Ishikawa (cell line): ENCODE results near the gene PPP1CC.

Source experiments
- FOXM1 ChIP-seq: IDR thresholded peaks from 2 replicates; pipeline ENCODE4 v1.6.1; 2012; ENCODE audit warnings: low read depth, borderline replicate concordance
- MAX ChIP-seq: IDR thresholded peaks from 2 replicates; pipeline ENCODE4 v1.6.1; 2012
- NFIC ChIP-seq: IDR thresholded peaks from 2 replicates; pipeline ENCODE4 v1.6.1; 2012
- RAD21 ChIP-seq: IDR thresholded peaks from 2 replicates; pipeline ENCODE4 v1.6.1; 2012; ENCODE audit warnings: low read depth
- REST ChIP-seq: IDR thresholded peaks from 2 replicates; pipeline ENCODE4 v1.6.1; 2012; ENCODE audit warnings: low read depth, mild to moderate bottlenecking
- TAF1 ChIP-seq: IDR thresholded peaks from 2 replicates; pipeline ENCODE4 v1.6.1; 2012; ENCODE audit warnings: low read depth, mild to moderate bottlenecking
- TEAD4 ChIP-seq: IDR thresholded peaks from 2 replicates; pipeline ENCODE4 v1.6.1; 2012
- USF1 ChIP-seq: IDR thresholded peaks from 2 replicates; pipeline ENCODE4 v1.6.1; 2012
- YY1 ChIP-seq: IDR thresholded peaks from 2 replicates; pipeline ENCODE4 v1.6.1; 2012; ENCODE audit warnings: low read depth

GRCh38 chr12:110756611-110757010, 13.9 kb upstream of the PPP1CC start:
- no peak for TF ChIP-seq REST
- no peak for TF ChIP-seq MAX
- TF ChIP-seq TAF1 = no peak
- no peak for TF ChIP-seq NFIC
- TF ChIP-seq FOXM1 = no peak
- no peak for TF ChIP-seq YY1
- TF ChIP-seq RAD21 = no peak
- TF ChIP-seq TEAD4 = no peak
- no peak for TF ChIP-seq USF1
